Endometrial microvascular endothelial cells (primary cell): ENCODE data around the gene NLRP10. TPM values are rescaled to one million over a fixed set of nuclear protein-coding genes. Genes with fewer than 3 reads are reported as not detected.

ENCODE experiments used
- in situ Hi-C: cut with HindIII; loops from 2 replicates; pipeline ENCODE4 v1.10.0; 2017; ENCODE audit warnings: low sequenced_read_pairs, low pct_unique_long_range_greater_than_20kb; ENCODE audit errors: inconsistent ontology term
- total RNA-seq: library from RNA; depleted of rRNA; stranded (reverse); fragments of >200 nt; gene quantifications from one replicate; pipeline ENCODE4 v1.2.3, GENCODE V29; 2015; ENCODE audit errors: inconsistent ontology term

The NLRP10 gene, protein sequence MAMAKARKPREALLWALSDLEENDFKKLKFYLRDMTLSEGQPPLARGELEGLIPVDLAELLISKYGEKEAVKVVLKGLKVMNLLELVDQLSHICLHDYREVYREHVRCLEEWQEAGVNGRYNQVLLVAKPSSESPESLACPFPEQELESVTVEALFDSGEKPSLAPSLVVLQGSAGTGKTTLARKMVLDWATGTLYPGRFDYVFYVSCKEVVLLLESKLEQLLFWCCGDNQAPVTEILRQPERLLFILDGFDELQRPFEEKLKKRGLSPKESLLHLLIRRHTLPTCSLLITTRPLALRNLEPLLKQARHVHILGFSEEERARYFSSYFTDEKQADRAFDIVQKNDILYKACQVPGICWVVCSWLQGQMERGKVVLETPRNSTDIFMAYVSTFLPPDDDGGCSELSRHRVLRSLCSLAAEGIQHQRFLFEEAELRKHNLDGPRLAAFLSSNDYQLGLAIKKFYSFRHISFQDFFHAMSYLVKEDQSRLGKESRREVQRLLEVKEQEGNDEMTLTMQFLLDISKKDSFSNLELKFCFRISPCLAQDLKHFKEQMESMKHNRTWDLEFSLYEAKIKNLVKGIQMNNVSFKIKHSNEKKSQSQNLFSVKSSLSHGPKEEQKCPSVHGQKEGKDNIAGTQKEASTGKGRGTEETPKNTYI
- total RNA-seq: not detected

DNA sequence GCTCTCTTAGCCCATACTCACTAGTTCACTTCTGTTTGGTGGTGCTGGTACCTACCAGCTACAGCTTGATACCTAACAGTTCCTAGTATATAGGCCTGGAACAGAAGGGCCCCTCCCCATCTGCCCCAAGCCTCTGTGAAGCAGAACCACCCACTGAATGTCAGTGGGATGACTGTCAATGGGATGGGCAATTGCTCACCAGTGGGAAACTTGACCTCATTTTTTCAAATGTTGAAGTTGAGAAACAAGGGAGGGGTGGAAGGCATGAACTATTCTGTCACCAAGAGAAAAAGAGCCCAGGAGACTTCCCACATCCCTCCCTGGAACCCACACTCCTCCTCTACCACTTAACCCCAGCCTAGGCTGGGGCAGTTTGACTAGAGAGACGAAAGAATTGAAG lies at the start of gene NLRP10:
TSS of gene NLRP10 (minus strand) at position 62 of the 400 bp plus-strand sequence. CDS start 1,952 bp downstream, outside the sequence.
- in situ Hi-C loops: no loop called here

DNA sequence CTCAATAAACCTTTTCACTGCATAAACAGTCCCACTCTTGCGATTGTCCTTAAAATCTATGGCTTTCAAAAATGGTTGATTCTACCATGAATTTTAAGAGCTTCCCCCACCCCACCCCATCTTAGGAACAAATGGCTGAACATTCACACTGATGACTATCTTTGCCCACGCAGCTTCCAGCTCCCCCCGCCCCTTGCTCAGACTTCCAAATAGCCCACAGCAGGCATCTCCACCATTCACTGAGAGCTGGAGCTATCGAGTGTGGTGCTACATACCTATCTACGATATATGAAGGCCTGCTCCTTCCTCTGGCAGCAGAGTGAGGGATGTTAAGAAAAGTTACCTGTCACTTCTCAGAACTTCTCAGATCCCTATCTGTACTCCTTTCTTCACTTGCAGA lies 48.6 kb upstream of the NLRP10 start:
- in situ Hi-C loops: no loop called here

DNA sequence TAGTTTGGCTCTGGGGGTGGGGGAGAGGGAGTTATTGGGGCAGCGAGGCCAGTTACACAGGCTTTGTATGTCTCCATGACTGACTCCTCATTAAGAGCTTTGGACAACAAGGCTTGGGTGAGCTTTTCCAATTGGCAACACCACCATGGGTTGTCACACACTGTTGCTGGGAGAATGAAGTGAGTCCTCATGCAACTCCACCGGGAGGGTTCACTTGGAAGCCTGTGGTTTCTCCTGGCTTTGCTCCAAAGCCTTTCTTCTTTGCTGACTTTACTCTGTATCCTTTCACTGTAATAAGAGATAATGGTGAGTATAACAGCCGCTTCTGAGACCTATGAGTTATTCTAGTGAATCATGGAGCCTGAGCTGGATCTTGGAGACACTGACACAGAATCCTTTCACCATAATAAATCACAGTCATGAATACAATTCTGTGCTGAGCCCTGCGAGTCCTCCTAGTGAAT lies 46.8 kb upstream of the NLRP10 start:
- in situ Hi-C loops: no loop called here

DNA sequence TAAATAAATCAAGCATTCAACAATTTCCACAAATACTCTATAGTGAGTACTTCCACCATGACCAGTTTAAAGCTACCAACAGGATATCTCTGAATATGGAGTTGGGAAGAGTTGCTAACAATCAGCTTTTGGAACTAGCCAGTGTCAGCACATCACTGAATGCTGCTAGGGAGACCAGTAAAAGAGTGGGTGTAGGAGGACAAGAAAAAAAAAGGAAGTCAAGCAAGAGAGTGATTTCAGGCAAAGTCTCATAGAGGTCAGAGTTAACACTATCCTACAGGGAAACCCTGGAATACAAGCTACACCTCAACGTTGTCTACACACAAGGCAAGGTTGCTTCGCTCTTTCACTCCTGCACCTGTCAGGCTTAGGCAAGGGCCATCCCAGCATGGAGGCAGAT lies 46.1 kb upstream of the NLRP10 start:
- in situ Hi-C loops: no loop called here

DNA sequence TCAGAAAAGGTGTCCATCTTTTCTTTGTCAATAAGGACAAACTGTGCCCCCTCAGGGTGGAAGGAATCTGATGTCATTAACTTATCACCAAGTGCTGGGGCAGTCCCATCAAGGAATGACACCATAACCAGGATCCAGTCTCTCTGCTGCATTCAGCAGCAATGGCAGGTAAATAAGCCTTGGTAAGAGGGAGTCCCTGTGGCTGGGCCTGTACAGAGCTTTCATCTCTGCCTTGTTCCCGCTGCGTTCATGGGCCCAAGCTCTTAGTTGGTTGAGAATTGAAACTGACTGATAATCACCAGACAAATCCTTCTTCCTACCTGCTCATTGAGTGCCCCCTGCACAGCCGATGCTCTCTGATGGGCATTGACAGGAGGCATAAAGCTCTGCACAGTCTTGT lies 44.6 kb upstream of the NLRP10 start:
- in situ Hi-C loops: no loop called here

DNA sequence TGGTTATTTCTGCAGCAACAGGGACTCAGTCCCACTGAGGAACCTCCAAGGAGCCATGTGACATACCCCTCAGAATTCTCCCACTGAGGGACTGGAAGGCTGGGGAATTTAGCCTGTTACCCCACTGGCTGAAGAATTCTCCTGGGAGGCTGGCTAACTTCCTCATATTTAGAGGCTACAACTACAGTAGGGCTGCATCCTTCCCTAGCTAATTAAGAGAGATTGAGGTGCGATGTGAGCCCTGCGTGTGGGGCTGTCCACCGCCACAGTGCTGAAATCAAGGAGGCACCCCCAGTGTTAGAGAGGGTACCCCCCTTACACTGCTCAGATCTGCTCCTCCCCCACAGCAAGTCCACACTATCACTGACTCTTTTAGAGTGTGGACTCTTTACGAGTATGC lies 43.0 kb upstream of the NLRP10 start:
- in situ Hi-C loops: no loop called here

DNA sequence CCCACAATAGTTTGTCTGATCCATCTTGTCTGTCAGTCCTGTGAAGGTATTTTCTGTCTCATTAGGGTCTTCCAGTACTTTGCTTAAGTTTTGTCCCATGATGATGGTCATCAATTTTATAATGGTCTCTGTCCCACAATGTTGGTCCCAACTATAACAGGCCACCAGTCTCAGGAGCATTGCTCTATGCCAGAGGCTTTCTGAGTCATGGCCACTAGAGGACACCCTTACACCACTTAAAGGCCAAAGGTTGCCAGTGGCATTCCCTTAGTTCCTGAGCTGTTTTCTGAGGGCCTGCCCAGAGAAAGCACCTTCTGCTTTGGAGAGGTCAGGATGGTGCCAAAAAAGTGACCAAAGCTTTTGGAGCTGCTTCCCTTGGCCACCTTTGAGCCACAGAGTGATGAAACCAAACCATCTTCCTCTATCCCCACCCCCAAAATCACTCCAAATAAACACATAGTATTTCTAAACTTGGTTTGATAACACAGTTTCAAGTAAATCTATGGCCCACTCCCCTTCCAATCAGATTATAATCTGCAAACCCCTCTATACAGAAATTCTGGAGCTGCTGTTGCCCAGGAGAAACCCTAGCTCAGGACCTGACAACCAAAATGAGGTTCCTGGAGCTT lies 41.2 kb upstream of the NLRP10 start:
- in situ Hi-C loops: no loop called here

DNA sequence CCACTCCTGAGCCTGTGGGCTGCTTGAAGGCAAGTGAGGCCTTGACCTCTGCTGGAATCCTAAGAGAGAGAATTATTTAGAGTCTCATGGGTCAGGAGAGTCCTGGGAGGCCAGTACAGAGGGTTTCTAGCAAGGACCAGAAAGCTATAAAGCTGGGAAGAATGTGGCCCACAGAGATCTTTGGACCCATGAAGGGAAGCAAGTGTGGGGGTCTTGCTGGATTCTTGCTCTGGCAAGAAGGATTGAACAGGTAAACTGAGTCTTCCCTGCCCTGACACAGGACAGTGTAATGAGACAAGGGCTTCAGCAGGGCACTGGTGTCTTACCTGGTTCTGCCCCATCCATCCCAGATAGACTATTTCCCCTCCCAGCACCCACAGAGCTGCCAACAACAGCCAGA lies 40.3 kb upstream of the NLRP10 start:
- in situ Hi-C loops: no loop called here

DNA sequence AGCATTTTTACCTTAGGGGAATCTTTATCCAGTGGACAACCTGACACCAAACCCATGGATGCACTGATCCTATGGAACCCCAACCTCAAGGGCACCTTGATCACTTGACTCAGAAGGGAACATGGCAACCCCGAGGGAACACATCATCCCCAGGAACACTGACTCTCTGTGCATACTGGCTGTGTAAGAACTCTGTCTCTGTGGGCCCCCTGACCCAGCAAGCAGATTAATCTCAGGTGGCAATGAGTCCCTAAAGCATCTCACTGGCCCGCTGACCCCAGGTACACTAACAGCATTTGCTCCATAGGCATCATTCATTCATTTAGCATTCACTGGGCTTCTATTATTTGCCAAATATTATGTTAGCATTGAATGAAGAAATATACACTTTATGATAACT lies 38.8 kb upstream of the NLRP10 start:
- in situ Hi-C loops: no loop called here

DNA sequence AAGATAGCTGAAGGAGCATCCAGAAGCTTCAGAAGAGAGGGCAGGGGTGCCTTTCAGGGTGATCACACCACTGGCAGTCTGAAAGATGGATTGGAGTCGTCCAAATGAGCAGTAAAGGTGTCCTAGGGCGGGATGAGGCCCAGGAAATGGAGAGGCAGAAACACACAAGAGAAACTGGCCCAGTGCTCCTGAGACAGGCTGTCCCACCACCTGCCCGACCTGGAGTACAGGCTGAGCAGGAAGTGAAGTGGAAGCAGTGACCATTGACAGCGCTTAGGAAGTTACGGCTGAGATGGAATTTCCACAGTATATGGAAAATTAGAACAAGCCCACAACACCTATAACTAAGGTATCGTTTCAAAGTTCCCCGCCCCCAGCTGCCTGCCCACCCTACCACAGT lies 37.9 kb upstream of the NLRP10 start:
- in situ Hi-C loops: no loop called here

DNA sequence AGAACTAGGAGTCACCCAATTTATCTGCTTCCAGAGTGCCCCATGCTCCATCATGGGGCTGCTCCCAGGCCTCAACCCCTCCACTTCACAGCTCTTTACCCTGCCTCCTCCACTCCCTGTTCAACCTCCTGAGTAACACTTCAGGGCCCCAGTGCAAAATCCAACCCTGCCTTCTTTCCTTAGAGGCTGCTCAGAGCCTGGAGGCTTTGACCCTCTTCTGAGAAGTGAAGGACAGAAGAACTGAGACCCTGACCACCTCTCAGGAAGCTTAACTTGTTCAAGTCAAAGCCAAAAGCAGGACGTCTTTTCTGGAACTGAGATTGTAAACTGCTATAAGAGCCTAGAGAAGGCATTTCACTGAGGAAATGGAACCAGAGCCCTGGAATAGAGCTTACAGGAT lies 37.4 kb upstream of the NLRP10 start:
- in situ Hi-C loops: no loop called here

DNA sequence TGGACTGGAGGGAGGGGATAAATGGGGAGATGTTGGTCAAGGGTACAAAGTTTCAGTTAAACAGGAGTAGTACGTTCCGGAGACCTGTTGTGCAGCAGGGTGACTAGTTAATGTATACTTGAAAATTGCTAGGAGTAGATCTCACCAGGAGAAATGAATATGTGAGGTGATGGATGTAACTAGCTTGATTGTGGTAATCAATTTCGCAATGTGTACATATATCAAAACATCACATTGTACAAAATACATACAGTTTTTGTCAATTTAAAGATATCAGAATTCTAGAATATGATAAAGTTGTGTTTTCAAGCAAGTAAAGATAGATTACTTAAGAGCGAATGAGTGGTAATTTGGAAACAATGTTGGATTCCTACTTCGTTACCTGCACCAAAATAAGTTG lies 35.1 kb upstream of the NLRP10 start:
- in situ Hi-C loops: no loop called here

DNA sequence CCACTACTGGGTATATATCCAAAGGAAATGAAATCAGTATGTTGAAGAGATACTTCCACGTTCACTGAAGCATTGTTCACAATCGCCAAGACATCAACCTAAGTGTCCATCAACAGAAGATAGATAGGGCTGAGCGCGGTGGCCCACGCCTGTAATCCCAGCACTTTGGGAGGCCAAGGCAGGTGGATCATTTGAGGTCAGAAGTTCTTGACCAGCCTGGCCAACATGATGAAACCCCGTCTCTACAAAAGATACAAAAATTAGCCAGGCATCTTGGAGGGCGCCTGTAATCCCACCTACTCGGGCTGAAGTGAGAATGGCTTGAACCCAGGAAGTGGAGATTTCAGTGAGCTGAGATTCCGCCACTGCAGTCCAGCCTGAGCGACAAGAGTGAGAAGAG lies 34.5 kb upstream of the NLRP10 start:
- in situ Hi-C loops: loop anchor here (25.0 kb wide), 1 partner anchor 112 kb away; no protein-coding TSS in a partner anchor

DNA sequence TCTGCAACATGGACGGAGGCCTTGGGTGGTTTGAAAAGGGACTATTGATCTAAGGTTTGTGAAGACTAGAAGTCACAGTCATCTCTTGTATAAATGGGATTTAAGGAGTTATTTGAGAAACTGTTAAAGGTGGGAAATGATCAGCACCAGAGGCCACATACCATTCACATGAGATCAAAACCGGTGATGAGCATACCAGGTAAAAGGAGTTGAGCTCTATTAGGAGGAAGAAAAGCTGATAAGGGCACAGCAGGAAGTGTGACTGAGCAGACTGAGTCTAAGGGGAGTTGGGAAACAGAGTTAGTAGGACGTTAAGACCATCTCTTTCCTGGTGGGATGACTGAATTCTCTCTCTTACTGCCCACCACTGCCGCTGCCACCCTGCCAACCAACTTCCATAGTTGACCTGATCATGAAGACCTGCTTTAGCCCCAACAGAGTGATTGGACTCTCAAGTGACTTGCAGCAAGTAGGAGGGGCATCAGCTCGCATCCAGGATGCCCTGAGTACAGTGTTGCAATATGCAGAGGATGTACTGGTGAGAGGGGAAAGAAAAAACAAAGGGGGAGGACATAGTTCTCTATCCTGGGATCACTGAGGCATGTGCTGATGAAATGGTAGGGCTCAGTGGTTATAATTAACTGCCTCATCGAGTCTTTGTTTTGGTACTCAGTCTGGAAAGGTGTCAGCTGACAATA lies 29.5 kb upstream of the NLRP10 start:
- in situ Hi-C loops: loop anchor here (25.0 kb wide), 1 partner anchor 107 kb away; no protein-coding TSS in a partner anchor

DNA sequence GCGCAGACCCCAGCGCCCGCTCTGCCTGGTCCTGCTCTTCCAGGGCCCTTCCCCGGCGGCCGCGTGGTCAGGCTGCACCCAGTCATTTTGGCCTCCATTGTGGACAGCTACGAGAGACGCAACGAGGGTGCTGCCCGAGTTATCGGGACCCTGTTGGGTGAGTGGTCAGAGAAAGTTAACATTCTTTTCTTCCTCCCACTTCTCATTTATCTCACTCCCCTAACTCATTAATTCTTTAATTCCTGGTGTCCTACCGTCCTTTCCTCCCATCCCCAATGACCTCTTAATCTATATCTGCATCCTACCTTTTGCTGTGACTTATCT lies 22.3 kb upstream of the NLRP10 start:
- in situ Hi-C loops: loop anchor here (25.0 kb wide), 1 partner anchor 100 kb away; no protein-coding TSS in a partner anchor

DNA sequence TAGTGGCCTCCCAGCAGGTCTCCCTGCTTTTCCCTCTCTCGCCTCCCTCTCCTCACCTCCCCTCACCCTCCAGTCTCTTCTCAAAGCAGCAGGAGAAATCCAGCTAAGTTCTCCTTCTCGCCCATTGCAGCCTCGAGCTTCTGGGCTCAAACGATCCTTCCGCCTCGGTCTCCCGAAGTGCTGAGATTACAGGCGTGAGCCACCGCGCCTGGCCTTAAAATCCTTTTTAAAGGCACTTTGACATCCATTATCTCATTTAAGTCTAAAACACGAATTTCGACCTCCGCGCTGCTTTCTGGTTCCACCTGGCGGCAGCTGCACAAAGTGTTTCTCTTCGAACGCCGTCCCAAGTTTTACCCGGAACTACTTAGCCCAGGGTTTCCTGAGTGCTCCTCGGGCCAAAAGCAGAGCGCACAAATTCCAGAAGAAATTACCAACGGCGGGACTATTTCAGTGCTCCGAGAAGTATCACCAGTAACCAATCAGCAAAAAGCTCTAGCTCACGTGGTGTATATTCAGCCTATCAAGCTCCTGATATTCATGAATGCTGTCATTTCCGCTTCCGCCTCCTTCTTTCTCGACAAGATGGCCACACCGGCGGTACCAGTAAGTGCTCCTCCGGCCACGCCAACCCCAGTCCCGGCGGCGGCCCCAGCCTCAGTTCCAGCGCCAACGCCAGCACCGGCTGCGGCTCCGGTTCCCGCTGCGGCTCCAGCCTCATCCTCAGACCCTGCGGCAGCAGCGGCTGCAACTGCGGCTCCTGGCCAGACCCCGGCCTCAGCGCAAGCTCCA lies 21.7 kb upstream of the NLRP10 start, which contains the start of gene EIF3F:
TSS of gene EIF3F (plus strand) at position 570 of the 792 bp plus-strand sequence. CDS start at position 586, 16 bp downstream.
- in situ Hi-C loops: loop anchor here (25.0 kb wide), 1 partner anchor 100 kb away; no protein-coding TSS in a partner anchor

DNA sequence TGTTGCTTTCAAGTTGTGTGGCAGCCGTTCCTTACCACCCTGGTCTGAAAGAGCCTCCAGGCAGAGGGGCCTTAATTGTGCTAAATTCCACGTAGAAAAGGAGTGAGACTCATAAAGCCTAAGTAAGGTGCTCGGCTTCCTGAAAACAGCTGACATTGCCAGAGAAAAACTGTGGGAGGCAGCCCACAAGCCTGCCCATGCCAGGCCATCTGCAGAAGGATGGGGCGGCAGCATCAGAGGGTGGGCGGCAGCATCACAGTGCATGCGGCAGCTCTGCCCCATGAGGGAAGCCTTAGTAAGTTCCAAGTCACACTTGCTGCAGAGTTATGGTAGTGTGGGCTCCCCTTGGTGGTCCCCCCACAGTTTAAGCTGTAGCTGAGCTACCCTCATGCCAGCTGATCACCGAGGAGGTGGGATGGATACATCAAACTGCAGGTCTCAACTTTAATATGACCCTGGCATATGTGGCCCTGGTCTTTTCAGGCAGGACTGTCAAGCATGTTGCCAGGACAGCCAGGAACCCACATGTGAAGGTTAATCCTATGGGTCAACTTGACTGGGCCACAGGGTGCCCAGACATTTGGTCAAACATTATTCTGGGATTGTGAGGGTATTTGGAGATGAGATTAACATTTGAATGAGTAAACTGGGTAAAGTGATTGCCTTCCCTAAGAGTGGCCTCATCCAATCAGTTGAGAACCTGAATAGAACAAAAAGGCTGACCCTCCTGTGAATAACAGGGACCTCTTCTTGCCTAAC lies 18.8 kb upstream of the NLRP10 start:
- in situ Hi-C loops: loop anchor here (25.0 kb wide), 1 partner anchor 97 kb away; no protein-coding TSS in a partner anchor
